Measurements from ENCODE around the gene TRIM7. TPM values are rescaled to one million over a fixed set of nuclear protein-coding genes. Genes with fewer than 3 reads are reported as not detected.
A peak's percentile ranks its signal among the peaks of the same experiment; 100 is the strongest.

The TRIM7 gene
- total and polyA plus RNA-seq, 9 of the 15 experiments (the other 6 are each of a cell fraction or from before 2014, with no cell fraction given): 2.6 to 14.9 (median 8.9) TPM

- TF ChIP-seq ETS1 (conservative IDR thresholded peaks at IDR 0.05; ENCODE audit: control insufficient read depth, low read depth, low read length) (0 out of 2 replicates have a peak, but pooled peaks have one; percentile 20), ZBED1 (IDR thresholded peaks at IDR 0.05) (no peak), ZBTB43 (CRISPR knock-in tag; IDR thresholded peaks at IDR 0.05) (no peak), SMAD1 (IDR thresholded peaks at IDR 0.05; ENCODE audit: low read depth, low read length, partially characterized antibody) (no peak), ZBTB12 (CRISPR knock-in tag; IDR thresholded peaks at IDR 0.05) (no peak), ZNF408 (CRISPR knock-in tag; IDR thresholded peaks at IDR 0.05; ENCODE audit: low read depth) (no peak), CREB3 (tag; conservative IDR thresholded peaks at IDR 0.05; ENCODE audit: low read depth) (peak; percentile 56; the same call in 1 of the 2 replicates), ZNF764 (CRISPR knock-in tag; IDR thresholded peaks at IDR 0.05; ENCODE audit: low read depth) (no peak), MAX (CRISPR knock-in tag; IDR thresholded peaks at IDR 0.05) (no peak), KDM5B (IDR thresholded peaks at IDR 0.05; ENCODE audit: insufficient replicate concordance, low read depth, low read length) (no peak), MED1 (CRISPR knock-in tag; IDR thresholded peaks at IDR 0.05; ENCODE audit: borderline replicate concordance) (no peak), FOXJ2 (tag; IDR thresholded peaks at IDR 0.05) (no peak), RBBP5 (IDR thresholded peaks at IDR 0.05; ENCODE audit: borderline replicate concordance, insufficient read depth, low read length, poor library complexity, severe bottlenecking) (peak; percentile 56), CHAMP1 (IDR thresholded peaks at IDR 0.05) (no peak), NR2C2 (CRISPR knock-in tag; IDR thresholded peaks at IDR 0.05) (no peak), NR2C2 (tag; IDR thresholded peaks at IDR 0.05) (peak; percentile 59), ZBTB17 (CRISPR knock-in tag; IDR thresholded peaks at IDR 0.05) (peak; percentile 7; the same call in 1 of the 2 replicates)
Observed at GRCh38 chr5:181161534-181162175, 43.3 kb downstream of the TRIM7 start (continued).
